Measurements from ENCODE around the gene KCNH1. TPM values are rescaled to one million over a fixed set of nuclear protein-coding genes. Genes with fewer than 3 reads are reported as not detected.

The KCNH1 gene
- total RNA-seq, 1 experiment from 2014 or later: not detected

DNA sequence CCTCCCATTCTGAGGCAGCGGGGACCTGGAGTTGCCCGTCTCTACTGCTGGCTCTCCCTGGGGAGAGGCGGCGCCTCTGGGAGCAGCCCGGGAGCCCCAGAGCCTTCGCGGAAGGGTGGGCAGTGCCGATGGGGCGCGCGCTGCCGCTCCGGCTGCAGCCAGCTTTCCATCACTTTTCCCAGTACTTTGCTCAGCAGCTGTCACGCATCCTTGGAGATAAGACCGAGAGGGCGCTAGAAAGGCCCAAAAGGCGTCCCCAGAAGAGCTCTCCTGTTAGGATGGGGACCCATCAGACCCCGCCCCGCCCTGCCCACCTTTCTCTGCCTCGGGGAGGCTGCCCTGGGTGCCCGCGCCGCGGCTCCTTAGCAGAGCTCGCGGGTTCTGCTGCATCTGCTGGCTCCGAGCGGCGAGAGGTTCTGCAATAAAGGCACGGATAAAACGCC, 534 bp downstream of the KCNH1 start:
- ChIA-PET CTCF (interaction anchor here (0.6 to 3.3 kb wide), 8 partner anchors 503 to 729 kb away, joined by 3 to 65 read pairs (median 4); no protein-coding TSS in a partner anchor), POLR2A (ENCODE audit: low non-redundant PET) (no interaction called here)
- Histone ChIP-seq H3K27me3 (replicated peaks; ENCODE audit: insufficient read depth, low read depth, low read length, poor library complexity) (peaks cover 76% of the 10 kb centered on the region), H3K4me1 (ENCODE audit: insufficient read depth, low read length, poor library complexity, severe bottlenecking) (peaks cover 9% of the 10 kb centered on the region), H3K27ac (ENCODE audit: low read depth, low read length, poor library complexity, severe bottlenecking) (no peak overlapping the region), H3K9me3 (ENCODE audit: low read depth, low read length, poor library complexity, severe bottlenecking) (no peaks in the 10 kb centered on the region), H3K36me3 (ENCODE audit: insufficient read depth, low read length, poor library complexity, severe bottlenecking) (no peaks in the 10 kb centered on the region), H3K4me3 (ENCODE audit: low read depth, low read length, poor library complexity, severe bottlenecking) (peak overlapping the region; percentile 28)
- DNase-seq (ENCODE audit: low spot score): peak; percentile 18
- intact Hi-C loops (cut with micrococcal nuclease; ENCODE audit: unreplicated experiment): loop anchor here (10.0 kb wide), 1 partner anchor 521 kb away; no protein-coding TSS in a partner anchor
- no TSS peak for BruUV-seq (replicated peaks)
- TF ChIP-seq, protein P1, sequence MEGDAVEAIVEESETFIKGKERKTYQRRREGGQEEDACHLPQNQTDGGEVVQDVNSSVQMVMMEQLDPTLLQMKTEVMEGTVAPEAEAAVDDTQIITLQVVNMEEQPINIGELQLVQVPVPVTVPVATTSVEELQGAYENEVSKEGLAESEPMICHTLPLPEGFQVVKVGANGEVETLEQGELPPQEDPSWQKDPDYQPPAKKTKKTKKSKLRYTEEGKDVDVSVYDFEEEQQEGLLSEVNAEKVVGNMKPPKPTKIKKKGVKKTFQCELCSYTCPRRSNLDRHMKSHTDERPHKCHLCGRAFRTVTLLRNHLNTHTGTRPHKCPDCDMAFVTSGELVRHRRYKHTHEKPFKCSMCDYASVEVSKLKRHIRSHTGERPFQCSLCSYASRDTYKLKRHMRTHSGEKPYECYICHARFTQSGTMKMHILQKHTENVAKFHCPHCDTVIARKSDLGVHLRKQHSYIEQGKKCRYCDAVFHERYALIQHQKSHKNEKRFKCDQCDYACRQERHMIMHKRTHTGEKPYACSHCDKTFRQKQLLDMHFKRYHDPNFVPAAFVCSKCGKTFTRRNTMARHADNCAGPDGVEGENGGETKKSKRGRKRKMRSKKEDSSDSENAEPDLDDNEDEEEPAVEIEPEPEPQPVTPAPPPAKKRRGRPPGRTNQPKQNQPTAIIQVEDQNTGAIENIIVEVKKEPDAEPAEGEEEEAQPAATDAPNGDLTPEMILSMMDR (conservative IDR thresholded peaks at IDR 0.05; ENCODE audit: low read depth, low read length): no peak
- TF ChIP-seq EZH2 (IDR thresholded peaks at IDR 0.05; ENCODE audit: borderline replicate concordance, low read depth, low read length, poor library complexity, severe bottlenecking): no peak

DNA sequence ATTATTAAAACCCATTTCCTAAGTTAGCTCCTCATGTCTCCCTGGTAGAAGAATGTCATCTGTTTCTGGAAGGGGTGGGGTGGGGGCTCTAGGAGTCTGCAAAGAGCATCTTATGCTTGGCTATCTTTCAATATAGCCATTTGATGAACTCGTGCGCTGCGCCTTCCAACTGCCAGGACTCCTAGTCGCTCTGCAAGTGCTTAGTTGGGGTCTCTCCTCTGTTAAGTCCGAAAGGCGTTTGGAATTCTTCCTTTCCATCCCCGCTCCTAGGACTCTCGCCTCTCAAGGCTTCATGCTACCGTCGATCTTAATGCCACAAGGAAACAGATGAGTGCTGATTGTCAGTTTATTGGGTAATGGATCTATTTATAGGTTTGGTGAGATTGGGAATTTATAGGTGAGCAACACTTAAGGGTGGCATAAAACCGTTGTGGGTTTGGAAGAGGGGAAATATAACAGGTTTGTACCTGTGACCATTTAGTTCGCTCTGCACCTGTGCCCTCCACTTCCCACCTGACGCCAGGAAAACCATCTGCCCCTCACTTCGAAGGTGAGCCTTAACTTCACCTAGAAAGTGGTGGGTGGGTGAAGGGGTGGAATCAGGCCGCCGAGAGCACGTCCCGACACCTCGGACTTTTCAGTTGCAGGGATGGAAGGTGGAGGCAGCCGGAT, 1.1 kb downstream of the KCNH1 start:
- no peaks in the 10 kb centered on the region for H3K36me3 ChIP-seq (ENCODE audit: insufficient read depth, low read length, poor library complexity, severe bottlenecking)
- CTCF ChIA-PET: interaction anchor here (0.6 to 3.3 kb wide), 6 partner anchors 548 to 729 kb away, joined by 3 to 65 read pairs (median 6); no protein-coding TSS in a partner anchor
- H3K4me3 ChIP-seq (ENCODE audit: low read depth, low read length, poor library complexity, severe bottlenecking): no peak overlapping the region
- intact Hi-C loops (cut with micrococcal nuclease; ENCODE audit: unreplicated experiment): loop anchor here (10.0 kb wide), 1 partner anchor 522 kb away; no protein-coding TSS in a partner anchor
- H3K27ac ChIP-seq (ENCODE audit: low read depth, low read length, poor library complexity, severe bottlenecking): no peak overlapping the region
- TF ChIP-seq, protein P1 (conservative IDR thresholded peaks at IDR 0.05; ENCODE audit: low read depth, low read length): no peak
- TF ChIP-seq EZH2 (IDR thresholded peaks at IDR 0.05; ENCODE audit: borderline replicate concordance, low read depth, low read length, poor library complexity, severe bottlenecking): no peak
- peaks cover 9% of the 10 kb centered on the region for H3K4me1 ChIP-seq (ENCODE audit: insufficient read depth, low read length, poor library complexity, severe bottlenecking)
- peaks cover 74% of the 10 kb centered on the region for H3K27me3 ChIP-seq (replicated peaks; ENCODE audit: insufficient read depth, low read depth, low read length, poor library complexity)
- POLR2A ChIA-PET (ENCODE audit: low non-redundant PET): no interaction called here
- DNase-seq (ENCODE audit: low spot score): no peak
- BruUV-seq (replicated peaks): no TSS peak
- no peaks in the 10 kb centered on the region for H3K9me3 ChIP-seq (ENCODE audit: low read depth, low read length, poor library complexity, severe bottlenecking)

DNA sequence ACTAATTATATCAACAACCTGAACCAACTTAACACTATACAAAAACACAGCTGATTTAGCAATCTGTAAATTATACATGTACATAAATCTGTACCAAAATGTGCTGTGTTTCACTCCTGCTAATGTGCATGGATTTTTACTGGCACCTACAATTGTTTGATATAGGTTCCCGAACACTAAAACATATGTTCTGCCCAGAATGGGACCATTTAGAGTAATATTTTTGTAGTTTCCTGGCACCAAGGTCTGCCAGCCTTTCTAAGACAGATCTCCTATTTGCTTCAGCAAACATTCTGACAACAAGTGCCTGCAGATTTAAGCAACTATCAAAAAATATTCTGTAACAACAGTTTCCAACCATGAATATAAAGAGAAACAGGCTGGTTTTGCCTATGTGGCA, 4.2 kb downstream of the KCNH1 start:
- BruUV-seq (replicated peaks): no TSS peak
- ChIA-PET CTCF (interaction anchor here (0.5 kb wide), 1 partner anchor 51 kb away, joined by 3 read pairs; no protein-coding TSS in a partner anchor), POLR2A (ENCODE audit: low non-redundant PET) (no interaction called here)
- H3K4me3 ChIP-seq (ENCODE audit: low read depth, low read length, poor library complexity, severe bottlenecking): no peak overlapping the region
- no peaks in the 10 kb centered on the region for H3K36me3 ChIP-seq (ENCODE audit: insufficient read depth, low read length, poor library complexity, severe bottlenecking)
- H3K27me3 ChIP-seq (replicated peaks; ENCODE audit: insufficient read depth, low read depth, low read length, poor library complexity): peaks cover 87% of the 10 kb centered on the region
- intact Hi-C loops (cut with micrococcal nuclease; ENCODE audit: unreplicated experiment): loop anchor here (10.0 kb wide), 1 partner anchor 525 kb away; no protein-coding TSS in a partner anchor
- no peak for DNase-seq (ENCODE audit: low spot score)
- TF ChIP-seq, protein P1 (conservative IDR thresholded peaks at IDR 0.05; ENCODE audit: low read depth, low read length): no peak
- TF ChIP-seq EZH2 (IDR thresholded peaks at IDR 0.05; ENCODE audit: borderline replicate concordance, low read depth, low read length, poor library complexity, severe bottlenecking): no peak
- H3K9me3 ChIP-seq (ENCODE audit: low read depth, low read length, poor library complexity, severe bottlenecking): no peaks in the 10 kb centered on the region
- H3K27ac ChIP-seq (ENCODE audit: low read depth, low read length, poor library complexity, severe bottlenecking): no peak overlapping the region
- H3K4me1 ChIP-seq (ENCODE audit: insufficient read depth, low read length, poor library complexity, severe bottlenecking): peaks cover 9% of the 10 kb centered on the region

Measured in A673 (cell line).